Measurements from ENCODE around the gene GAB2.
"Not testable (repeated sequence)": the region's sequence is repeated elsewhere in the genome, so short reads cannot be mapped to it uniquely, and the experiment has no call there.

The GAB2 gene, protein sequence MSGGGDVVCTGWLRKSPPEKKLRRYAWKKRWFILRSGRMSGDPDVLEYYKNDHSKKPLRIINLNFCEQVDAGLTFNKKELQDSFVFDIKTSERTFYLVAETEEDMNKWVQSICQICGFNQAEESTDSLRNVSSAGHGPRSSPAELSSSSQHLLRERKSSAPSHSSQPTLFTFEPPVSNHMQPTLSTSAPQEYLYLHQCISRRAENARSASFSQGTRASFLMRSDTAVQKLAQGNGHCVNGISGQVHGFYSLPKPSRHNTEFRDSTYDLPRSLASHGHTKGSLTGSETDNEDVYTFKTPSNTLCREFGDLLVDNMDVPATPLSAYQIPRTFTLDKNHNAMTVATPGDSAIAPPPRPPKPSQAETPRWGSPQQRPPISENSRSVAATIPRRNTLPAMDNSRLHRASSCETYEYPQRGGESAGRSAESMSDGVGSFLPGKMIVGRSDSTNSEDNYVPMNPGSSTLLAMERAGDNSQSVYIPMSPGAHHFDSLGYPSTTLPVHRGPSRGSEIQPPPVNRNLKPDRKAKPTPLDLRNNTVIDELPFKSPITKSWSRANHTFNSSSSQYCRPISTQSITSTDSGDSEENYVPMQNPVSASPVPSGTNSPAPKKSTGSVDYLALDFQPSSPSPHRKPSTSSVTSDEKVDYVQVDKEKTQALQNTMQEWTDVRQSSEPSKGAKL

DNA sequence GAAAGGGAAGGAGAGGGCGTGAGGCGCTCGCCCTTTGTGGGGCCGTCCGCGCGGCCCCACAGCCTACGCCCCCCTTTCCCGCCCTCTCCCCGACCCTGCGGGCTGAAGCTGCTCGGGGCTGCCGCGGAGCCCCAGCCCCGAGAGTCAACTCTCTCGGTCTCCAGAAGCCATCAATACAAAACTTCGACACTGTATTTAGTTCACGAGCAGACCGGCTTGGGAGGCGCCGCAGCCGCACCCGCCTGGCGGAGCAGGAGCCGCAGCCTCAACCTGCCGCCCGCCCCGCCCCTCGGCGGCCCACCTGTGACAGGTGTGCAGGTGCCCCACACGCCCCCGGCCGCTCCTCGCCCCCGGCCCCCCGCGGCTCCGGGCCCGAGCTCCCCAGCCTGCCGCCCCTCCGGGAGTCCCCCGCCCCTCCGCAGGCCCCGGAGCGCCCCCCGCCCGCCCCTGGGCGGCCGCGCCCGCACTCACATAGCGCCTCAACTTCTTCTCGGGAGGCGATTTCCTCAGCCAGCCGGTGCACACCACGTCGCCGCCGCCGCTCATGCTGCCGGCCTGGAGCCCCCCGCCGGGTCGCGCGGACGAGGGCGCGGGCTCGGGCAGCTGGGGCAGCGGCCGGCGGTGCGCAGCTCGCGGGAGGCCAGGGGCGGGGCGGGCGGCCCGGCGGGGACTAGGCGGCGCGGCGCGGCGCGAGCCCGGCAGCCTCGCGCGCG is at the start of gene GAB2:
GAB2 (minus strand) TSS at position 646 of the 713 bp plus-strand sequence; CDS start at position 546, 100 bp downstream.
- DNase-seq, result peak; percentile 38

DNA sequence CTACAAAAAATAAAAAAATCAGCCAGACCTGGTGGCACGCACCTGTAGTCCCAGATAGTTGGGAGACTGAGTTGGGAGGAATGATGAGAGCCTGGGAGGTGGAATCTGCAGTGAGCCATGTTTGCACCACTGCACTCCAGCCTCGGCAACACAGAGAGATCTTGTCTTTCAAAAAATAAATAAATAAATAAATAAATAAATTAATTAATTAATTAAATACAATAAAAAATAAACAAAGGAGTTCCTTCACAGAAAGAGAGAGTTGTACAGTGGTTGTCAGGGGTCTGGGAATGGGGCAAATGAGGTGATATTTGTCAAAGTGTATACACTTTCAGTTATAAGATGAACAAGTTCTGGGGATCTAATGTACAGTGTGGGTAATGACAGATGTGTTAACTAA is 49.8 kb upstream of the GAB2 start:
- DNase-seq, result no peak

DNA sequence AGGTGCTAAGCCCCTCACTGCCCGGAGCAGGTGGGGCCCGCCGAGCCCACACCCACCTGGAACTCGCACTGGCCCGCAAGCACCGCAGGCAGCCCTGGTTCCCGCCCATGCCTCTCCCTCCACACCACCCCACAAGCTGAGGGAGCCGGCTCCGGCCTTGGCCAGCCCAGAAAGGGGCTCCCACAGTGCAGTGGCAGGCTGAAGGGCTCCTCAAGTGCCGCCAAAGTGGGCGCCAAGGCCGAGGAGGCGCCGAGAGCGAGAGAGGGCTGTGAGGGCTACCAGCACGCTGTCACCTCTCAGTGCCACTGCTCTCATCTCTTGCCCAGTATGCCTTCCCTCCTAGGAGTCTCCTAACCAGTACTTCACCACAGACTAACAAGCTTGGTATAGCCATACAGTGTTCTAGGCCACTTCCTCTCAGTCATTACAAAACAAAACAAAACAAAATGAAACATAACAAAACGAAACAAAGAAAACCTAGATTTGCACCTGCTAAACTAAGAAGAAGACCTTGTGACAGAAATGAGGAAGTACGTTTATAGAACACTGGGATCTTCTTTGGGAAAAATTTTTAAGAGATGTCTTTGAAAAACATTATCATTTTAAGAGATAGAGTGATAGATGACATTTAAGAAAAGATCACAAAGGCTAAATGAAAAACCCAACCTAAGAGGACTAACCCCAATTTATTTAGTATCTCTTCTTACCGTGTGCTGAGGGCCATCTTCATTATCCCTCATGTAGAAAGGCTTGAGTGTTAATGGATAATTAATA is 47.7 kb upstream of the GAB2 start:
- DNase-seq, result peak; percentile 14

DNA sequence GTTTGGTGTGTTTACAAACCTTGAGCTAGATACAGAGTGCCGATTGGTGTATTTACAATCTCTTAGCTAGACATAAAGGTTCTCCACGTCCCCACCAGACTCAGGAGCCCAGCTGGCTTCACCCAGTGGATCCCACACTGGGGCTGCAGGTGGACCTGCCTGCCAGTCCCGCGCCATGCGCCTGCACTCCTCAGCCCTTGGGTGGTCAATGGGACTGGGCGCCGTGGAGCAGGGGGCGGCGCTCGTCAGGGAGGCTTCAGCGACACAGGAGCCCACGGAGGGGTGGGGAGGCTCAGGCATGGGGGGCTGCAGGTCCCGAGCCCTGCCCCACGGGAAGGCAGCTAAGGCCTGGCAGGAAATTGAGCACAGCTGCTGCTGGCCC is 47.2 kb upstream of the GAB2 start:
- not testable (repeated sequence) for DNase-seq

DNA sequence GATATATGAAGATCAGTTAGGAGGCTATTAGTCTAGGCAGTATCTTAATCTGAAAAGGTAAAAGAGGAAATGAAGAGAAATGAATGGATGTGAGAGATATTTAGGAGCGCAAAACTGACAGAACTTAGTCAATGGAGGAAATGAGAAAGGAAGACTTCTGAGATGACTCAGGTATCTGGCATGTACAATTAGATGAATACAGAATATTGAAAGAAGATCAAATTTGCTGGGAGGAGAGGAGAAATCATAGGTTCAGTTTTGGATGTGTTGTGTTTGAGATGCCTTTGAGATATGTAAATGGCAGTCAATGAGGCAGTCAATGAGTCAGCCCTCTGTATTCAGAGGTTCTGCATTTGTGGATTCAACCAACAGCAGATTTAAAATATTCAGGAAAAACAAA is 42.9 kb upstream of the GAB2 start:
- DNase-seq, result no peak

DNA sequence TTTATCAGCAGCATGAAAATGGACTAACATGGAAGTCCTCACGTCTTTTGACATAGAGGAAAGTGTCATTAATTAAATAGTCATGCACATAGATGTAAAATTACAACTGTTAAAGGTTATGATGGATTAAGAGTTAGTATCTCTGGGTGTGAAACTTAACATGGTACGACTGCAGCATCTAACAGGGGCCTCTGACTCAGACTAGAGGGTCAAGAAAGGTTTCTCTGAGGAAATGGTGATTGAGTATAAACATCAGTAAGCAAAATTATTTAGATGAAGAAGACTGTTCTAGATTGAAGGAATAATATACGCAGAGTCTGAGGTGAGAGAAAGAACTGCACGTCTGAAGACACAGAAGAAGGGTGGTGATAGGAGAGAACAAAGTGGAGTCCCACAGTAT is 42.1 kb upstream of the GAB2 start:
- no peak for DNase-seq

DNA sequence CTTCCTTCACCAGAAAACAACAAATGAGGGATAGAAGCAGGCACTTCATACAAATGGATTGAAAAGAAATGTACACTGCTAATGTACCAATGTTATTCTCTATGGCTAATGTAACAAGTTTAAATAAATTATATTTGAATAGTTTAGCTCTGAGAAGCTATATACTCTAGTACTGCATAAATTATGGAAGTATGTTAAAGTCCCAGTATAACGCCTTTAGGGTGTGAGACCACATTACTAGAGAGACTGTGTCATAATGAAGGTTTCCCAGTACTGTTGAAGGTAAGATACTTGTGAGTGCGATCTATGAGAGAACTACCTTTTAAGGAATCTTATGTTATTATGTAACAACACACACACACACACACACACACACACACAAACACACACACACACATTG is 39.8 kb upstream of the GAB2 start:
- DNase-seq, result no peak

DNA sequence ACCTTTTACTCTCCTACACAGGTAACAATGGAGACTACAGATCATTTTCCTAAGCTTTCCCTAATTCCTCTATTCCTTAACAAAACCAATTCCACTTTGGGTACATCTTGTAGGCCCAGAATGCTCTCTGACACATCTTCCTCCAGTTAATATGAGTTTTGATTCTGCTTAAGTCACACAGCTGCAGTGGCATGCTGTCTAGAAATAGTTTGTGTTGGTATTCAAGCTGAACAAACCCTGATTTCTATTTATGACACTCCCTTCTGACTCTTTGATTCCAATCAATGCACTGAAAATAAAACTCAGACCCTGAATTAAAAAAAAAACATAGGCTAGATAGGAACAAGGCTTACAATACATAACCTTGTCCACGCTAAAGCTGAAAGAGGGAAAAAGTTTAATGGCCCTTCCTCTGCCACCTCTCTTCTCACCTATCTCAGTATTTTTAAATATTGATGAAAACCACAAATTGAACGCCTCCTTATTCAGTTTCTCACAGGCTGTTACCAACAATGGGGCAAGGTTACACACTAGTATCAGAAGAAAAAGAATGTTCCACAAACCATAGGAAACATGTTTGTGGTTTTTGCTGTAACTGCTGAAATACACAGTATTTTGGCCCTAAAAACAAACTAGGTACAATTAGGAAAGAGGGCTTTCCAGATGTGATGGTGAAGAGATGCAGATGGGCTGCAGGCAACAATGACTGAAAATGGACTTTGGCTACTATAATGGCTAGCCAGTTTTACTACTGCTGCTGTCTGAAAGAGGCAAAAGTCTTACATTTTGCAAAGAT is 35.7 kb upstream of the GAB2 start:
- no peak for DNase-seq

DNA sequence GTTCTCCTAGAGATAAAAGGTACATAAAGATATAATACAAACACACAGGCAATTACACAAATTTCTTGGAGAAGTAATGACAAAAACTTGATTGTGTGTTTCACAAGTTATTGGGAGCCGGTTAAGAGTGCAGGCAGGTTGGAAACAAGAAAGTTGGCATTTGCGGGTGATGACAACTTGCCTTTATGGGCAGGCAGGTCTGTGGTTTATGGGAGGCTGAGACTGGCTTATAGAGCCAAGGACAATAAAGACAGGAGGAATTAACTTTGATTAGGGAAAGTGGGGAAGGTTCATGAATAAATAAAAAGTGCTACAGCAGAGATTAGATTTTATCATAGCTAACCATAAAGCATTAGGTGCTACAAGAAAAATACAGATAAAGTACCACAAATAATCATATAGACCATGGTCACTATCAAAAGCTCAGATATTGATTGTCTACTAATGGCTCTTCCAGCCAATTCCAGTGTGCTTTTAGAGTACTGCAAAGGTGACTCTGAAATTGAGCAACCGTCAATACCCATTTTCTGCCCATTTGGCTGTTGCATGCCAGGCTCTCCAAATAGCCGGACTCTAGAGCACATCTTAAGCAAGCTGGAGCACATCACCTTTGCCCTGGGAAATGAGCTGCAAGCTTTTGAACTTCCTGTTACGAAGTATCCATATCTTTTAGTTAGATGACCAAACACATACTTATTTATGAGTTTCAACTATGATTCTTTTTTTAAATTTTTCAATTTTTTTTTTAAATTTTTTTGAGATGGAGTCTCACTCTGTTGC is 33.9 kb upstream of the GAB2 start:
- DNase-seq, result no peak

DNA sequence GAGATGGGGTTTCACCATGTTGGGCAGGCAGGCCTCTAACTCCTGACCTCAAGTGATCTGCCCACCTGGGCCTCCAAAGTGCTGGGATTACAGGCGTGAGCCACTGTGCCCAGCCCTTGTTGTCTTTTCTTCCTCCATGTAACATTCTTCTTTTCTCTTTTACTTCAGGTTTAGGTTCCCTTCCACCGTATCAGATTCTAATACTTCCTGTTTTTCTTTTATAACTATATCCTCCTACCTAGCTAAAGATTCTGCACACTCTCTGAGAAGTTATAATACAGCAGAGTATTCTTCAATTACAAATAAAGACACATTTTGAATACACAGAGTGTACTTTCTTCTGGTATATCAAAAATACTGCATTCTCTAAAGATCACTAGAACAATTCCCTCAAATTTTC is 33.2 kb upstream of the GAB2 start:
- no peak for DNase-seq

DNA sequence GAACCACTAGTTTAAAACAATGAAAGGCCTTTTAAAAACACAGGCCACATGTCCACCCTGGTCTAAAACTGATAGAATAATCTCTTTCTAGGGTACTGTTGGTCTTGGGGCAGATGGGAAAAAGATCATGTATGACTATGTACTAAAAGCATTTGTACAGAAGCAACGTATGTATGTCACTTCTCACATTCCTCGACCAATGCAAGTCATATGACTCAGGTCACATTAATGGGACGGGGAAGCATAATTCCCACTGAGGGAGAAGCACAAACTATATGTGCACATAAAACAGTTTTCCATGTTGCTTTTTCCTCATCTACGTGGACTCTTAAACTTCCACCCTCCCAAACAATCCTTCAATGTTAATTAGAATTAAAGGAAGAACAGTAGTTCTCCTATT is 32.2 kb upstream of the GAB2 start:
- DNase-seq, result no peak

DNA sequence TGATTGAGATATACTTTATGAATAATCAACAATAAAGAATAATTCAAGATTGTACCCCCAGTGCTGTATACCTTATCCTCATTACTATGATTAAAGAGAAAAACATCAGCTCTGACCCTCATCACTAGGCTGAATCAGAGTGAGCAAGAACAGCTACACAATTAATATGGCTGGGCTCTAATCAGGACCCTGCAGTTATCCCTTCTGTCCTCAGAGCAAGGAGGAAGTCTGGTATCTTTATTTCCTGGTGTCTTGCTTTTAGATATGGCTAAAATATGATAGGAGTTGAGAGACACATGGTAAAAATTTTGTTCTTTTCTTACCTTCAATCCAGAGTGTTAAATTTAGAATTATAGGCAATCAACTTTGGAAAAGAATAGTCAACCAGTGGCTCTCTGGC is 28.6 kb upstream of the GAB2 start:
- DNase-seq, result no peak

DNA sequence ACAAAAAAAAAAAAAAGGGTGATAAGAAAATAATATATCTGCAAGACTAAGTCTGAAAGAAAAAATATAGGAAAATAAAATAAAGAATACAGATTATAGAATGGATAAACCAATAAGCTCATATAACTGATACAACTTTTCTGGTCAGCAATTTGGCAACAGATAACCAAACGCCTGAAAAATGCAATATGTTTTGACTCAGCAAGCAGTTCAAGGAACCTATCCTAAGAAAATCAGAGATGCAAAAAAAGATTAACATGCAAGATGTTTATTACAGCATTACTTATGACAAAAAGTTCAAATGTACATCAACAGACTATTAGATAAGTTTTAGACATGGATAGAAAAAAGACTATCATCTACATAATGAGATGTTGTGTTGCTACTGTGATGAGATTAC is 27.1 kb upstream of the GAB2 start:
- DNase-seq, result no peak

DNA sequence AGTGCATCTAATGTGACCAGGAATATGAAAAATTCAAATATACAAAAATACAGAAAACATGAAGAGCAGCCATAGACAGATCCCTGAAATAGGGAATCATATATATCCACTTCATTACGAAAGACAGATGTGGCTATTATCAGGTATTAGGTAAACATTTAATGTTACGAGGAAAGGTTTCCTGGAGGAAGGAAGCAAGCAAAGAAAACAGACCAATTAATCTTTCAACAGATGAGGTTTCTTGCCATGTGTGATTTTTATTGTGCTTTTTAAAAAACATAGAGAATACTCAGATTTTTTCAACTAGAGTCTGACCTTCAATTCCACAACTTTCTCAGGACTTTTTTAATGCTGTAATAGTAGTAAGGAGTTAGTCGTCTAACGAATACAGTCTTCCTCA is 24.3 kb upstream of the GAB2 start:
- DNase-seq, result no peak

DNA sequence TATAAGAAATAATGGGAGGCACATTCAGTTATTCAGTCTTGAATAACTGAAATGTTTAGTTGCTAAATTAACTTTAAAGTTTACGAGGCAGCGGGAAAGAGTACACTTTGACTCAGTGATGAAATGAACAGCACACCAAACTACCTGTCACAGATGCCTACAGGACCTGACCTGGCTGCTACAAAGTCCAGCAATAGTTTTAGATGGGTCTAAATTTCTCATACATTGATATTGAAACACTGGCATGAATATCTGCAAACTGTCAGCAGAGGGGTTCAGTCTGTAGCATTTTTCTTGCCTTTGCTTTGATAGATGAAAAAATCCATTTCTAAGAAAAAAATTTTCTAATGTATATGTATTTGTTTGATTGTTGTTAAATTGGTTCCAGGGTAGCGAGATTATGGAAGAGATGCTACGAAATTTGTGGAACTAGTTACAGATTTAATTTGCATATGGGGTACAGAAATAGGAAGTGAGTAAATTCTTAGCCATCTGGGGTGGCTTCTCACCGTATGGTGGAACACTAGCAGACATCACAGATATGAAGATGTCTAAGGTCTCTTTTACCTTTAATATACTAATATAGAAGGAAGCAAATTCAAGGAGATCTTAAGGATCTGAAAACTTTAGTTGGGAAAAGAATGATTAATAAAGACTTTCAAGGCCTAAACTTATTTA is 20.8 kb upstream of the GAB2 start:
- no peak for DNase-seq

DNA sequence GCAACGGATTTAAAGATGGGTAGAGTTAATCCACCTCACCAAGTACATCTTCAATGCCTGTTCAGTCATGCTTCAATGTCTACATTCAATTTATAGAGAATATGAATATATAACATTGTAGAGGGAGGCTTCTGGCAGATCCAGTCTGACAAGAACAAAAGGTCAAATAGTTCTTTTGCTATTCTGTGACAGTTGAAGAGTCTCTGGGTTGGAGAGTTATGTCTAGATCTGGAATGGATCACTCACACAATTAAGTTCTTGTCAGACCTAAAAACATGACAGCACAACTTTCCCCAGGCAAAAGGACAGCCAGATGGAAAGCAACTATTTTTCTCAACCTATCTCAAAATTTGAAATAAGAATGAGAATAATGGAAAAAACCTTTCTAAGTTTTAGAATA is 15.3 kb upstream of the GAB2 start:
- no peak for DNase-seq

DNA sequence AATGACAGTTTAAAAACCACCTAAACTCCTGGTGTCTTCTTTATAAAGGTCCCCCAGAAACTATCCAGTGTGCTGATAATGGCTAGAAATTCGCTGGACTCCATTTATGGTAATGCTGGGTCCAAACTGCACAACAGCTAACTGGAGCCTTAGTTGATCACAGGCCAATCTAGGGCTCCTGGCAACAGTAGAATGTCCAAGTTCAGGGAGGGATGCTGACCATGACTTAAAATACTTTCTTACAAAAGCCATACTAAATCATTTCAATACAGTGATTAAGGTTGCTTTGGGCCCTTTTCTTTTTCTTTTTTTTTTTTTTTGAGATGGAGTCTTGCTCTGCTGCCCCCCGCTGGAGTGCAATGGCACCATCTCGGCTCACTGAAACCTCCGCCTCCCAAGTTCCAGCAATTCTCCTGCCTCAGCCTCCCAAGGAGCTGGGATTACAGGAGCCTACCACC is 14.5 kb upstream of the GAB2 start:
- DNase-seq, result no peak

DNA sequence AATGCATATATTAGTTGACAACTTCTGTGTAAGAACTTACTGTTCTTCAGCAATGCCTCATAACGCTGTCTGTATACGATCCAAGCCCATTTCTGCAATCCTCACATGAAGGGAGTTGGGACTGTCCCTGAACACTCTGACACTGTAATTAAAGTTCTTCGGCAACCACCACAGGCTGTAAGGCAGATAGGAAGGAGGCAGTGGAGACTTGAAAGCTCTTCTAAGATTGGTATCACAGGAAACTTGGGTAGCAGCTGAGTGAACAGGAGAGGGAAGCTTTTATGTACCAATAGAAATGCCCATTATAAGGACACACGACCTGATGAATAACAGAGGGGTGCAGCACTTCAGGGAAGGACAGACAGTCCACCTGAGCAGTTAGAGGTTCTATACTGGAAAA is 12.0 kb upstream of the GAB2 start:
- DNase-seq, result no peak

DNA sequence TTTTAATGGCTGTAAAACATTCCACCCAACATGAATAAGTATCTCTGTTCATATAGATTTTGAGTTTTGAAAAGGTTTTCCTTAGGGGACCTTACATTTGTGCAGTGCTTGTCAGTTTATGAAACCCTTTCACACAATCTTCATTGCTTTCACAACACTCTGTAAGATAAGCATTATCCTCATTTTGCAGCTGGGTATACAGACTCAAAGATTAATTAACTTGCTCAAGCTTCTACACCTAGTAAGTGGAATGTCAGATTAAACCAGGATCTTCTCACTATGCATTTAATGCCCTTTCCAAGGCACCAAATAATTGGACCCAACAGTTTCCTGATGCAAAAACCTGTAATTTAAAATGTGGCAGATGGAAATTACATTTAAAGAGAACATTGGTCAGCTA is 11.6 kb upstream of the GAB2 start:
- DNase-seq, result no peak

DNA sequence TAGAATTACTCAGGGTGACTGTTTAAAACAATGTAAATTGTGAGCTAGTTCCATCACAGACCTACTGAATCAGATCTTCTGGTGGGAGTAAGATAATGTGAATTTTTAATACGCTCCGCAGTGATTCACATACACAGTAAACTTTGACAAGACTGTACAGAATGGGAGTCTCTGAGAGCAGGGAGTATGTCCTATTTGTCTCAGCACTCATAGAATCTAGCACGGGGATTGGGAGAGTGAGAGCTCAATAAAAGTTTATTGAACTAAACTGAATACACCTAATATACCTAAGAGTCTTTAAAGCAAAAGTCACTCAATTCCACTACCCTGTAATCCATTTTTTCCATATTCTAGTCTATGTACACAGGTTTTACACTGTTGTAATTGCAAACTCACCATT is 11.2 kb upstream of the GAB2 start:
- no peak for DNase-seq

DNA sequence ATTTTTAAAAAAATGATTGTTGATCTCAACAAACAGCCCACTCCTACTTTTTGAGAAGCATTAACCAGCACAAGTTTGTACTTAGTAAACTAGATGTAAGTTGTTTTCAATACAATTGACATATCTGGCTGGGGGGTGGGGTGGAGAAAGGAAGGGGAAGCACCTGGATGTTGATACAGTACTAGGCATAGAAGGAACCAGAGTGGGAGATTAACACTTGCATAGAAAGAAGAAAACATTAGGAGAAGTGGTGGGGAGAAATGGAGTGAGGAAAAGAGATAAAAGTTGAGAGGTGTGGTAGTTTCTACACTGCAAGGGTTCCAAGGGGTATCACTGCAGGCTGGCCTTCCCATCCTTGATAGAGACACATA is 10.6 kb upstream of the GAB2 start:
- no peak for DNase-seq
